ENCODE results near the gene ALG12. TPM values are rescaled to one million over a fixed set of nuclear protein-coding genes. Genes with fewer than 3 reads are reported as not detected.

Gene ALG12
- total RNA-seq, 1 donor from 2014 or later = 26.2 TPM

GRCh38 chr22:49879871-49880270 is 38.4 kb downstream of the ALG12 start:
- Histone ChIP-seq H3K9ac (ENCODE audit: low read length) (no peak overlapping the region), H3K36me3 (ENCODE audit: insufficient read depth, low read length) (no peaks in the 10 kb centered on the region), H3K79me2 (ENCODE audit: insufficient read depth, low read length) (peaks cover 93% of the 10 kb centered on the region), H3K4me3 (ENCODE audit: insufficient read depth, low read depth, low read length) (no peak overlapping the region), H3K4me2 (ENCODE audit: low read length) (peak overlapping the region; percentile 65), H4K20me1 (ENCODE audit: insufficient read depth, low read length) (peaks cover 78% of the 10 kb centered on the region), H2AFZ (ENCODE audit: low read depth, low read length) (no peak overlapping the region), H3K27me3 (ENCODE audit: insufficient read depth, low read length) (no peaks in the 10 kb centered on the region), H3K4me1 (ENCODE audit: insufficient read depth, low read length) (peaks cover 16% of the 10 kb centered on the region), H3K9me3 (ENCODE audit: insufficient read depth, low read depth, low read length) (no peaks in the 10 kb centered on the region), H3K27ac (ENCODE audit: low read depth, low read length) (no peak overlapping the region)
- H3K4me3 Mint-ChIP-seq (ENCODE audit: unreplicated experiment) = no peak overlapping the region
- FAIRE-seq = no peak
- TF ChIP-seq CTCF (IDR thresholded peaks at IDR 0.05; ENCODE audit: insufficient read depth, low read depth, low read length) (no peak), EZH2 (IDR thresholded peaks at IDR 0.05; ENCODE audit: insufficient read depth, low read length) (no peak)
- no peaks in the 10 kb centered on the region for H3K27me3 Mint-ChIP-seq (ENCODE audit: low read depth, unreplicated experiment)
- no peak for DNase-seq (ENCODE audit: low read depth)
- H3K36me3 Mint-ChIP-seq (ENCODE audit: low read depth, unreplicated experiment) = peaks cover 32% of the 10 kb centered on the region
- H3K9me3 Mint-ChIP-seq (ENCODE audit: unreplicated experiment) = no peaks in the 10 kb centered on the region
- peaks cover 18% of the 10 kb centered on the region for H3K4me1 Mint-ChIP-seq (ENCODE audit: low read depth, unreplicated experiment)
- H3K27ac Mint-ChIP-seq (ENCODE audit: unreplicated experiment) = peak overlapping the region; percentile 58

- Histone ChIP-seq H3K4me2 (ENCODE audit: low read length) (no peak overlapping the region), H4K20me1 (ENCODE audit: insufficient read depth, low read length) (peaks cover 75% of the 10 kb centered on the region), H3K9me3 (ENCODE audit: insufficient read depth, low read depth, low read length) (no peaks in the 10 kb centered on the region), H3K79me2 (ENCODE audit: insufficient read depth, low read length) (peaks cover 93% of the 10 kb centered on the region), H3K4me3 (ENCODE audit: insufficient read depth, low read depth, low read length) (no peak overlapping the region), H3K4me1 (ENCODE audit: insufficient read depth, low read length) (peaks cover 16% of the 10 kb centered on the region), H3K36me3 (ENCODE audit: insufficient read depth, low read length) (no peaks in the 10 kb centered on the region), H2AFZ (ENCODE audit: low read depth, low read length) (no peak overlapping the region), H3K9ac (ENCODE audit: low read length) (no peak overlapping the region), H3K27me3 (ENCODE audit: insufficient read depth, low read length) (no peaks in the 10 kb centered on the region), H3K27ac (ENCODE audit: low read depth, low read length) (no peak overlapping the region)
- TF ChIP-seq EZH2 (IDR thresholded peaks at IDR 0.05; ENCODE audit: insufficient read depth, low read length) (no peak), CTCF (IDR thresholded peaks at IDR 0.05; ENCODE audit: insufficient read depth, low read depth, low read length) (no peak)
- H3K36me3 Mint-ChIP-seq (ENCODE audit: low read depth, unreplicated experiment) = peaks cover 31% of the 10 kb centered on the region
- FAIRE-seq (no peak), DNase-seq (ENCODE audit: low read depth) (no peak)
- peaks cover 12% of the 10 kb centered on the region for H3K4me1 Mint-ChIP-seq (ENCODE audit: low read depth, unreplicated experiment)
- H3K27ac Mint-ChIP-seq (ENCODE audit: unreplicated experiment) = no peak overlapping the region
- H3K9me3 Mint-ChIP-seq (ENCODE audit: unreplicated experiment) = no peaks in the 10 kb centered on the region
- no peak overlapping the region for H3K4me3 Mint-ChIP-seq (ENCODE audit: unreplicated experiment)
- no peaks in the 10 kb centered on the region for H3K27me3 Mint-ChIP-seq (ENCODE audit: low read depth, unreplicated experiment)
Observed at GRCh38 chr22:49878206-49878605, 40.0 kb downstream of the ALG12 start.

- Histone ChIP-seq H3K36me3 (ENCODE audit: insufficient read depth, low read length) (no peaks in the 10 kb centered on the region), H4K20me1 (ENCODE audit: insufficient read depth, low read length) (peaks cover 75% of the 10 kb centered on the region), H3K4me3 (ENCODE audit: insufficient read depth, low read depth, low read length) (no peak overlapping the region), H2AFZ (ENCODE audit: low read depth, low read length) (no peak overlapping the region), H3K27me3 (ENCODE audit: insufficient read depth, low read length) (no peaks in the 10 kb centered on the region), H3K4me1 (ENCODE audit: insufficient read depth, low read length) (peaks cover 16% of the 10 kb centered on the region), H3K79me2 (ENCODE audit: insufficient read depth, low read length) (peaks cover 93% of the 10 kb centered on the region), H3K9me3 (ENCODE audit: insufficient read depth, low read depth, low read length) (no peaks in the 10 kb centered on the region), H3K4me2 (ENCODE audit: low read length) (no peak overlapping the region), H3K27ac (ENCODE audit: low read depth, low read length) (no peak overlapping the region), H3K9ac (ENCODE audit: low read length) (no peak overlapping the region)
- no peak overlapping the region for H3K4me3 Mint-ChIP-seq (ENCODE audit: unreplicated experiment)
- DNase-seq (ENCODE audit: low read depth) (no peak), FAIRE-seq (no peak)
- no peaks in the 10 kb centered on the region for H3K9me3 Mint-ChIP-seq (ENCODE audit: unreplicated experiment)
- no peak overlapping the region for H3K27ac Mint-ChIP-seq (ENCODE audit: unreplicated experiment)
- TF ChIP-seq EZH2 (IDR thresholded peaks at IDR 0.05; ENCODE audit: insufficient read depth, low read length) (no peak), CTCF (IDR thresholded peaks at IDR 0.05; ENCODE audit: insufficient read depth, low read depth, low read length) (no peak)
- H3K36me3 Mint-ChIP-seq (ENCODE audit: low read depth, unreplicated experiment) = peaks cover 32% of the 10 kb centered on the region
- peaks cover 6% of the 10 kb centered on the region for H3K4me1 Mint-ChIP-seq (ENCODE audit: low read depth, unreplicated experiment)
- no peaks in the 10 kb centered on the region for H3K27me3 Mint-ChIP-seq (ENCODE audit: low read depth, unreplicated experiment)
Observed at GRCh38 chr22:49877642-49878041, 40.6 kb downstream of the ALG12 start.
